Measurements from ENCODE around the gene LEMD3.
"Not testable (repeated sequence)": the region's sequence is repeated elsewhere in the genome, so short reads cannot be mapped to it uniquely, and the experiment has no call there.

LEMD3 gene

DNA sequence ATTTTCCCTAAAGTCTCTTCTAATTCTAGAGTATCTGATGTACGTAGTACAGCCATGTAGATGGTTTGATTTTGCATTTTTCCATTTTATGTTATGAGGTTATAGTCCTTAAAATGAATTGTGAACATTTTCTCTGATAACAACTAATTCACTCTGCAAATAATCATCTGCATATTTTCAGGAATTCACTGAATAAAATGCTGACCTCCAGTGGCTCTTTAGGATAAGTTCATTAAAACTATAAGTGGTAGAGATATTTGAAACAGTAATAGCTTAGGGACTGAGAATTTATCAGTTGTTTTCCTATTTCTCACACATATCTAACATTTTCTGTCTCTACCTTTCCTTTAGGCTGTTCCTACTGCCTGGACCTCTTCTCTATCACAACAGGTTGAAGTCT is 113.5 kb downstream of the LEMD3 start:
- no peak for DNase-seq (ENCODE audit: low read depth)
- TF ChIP-seq, protein P1, sequence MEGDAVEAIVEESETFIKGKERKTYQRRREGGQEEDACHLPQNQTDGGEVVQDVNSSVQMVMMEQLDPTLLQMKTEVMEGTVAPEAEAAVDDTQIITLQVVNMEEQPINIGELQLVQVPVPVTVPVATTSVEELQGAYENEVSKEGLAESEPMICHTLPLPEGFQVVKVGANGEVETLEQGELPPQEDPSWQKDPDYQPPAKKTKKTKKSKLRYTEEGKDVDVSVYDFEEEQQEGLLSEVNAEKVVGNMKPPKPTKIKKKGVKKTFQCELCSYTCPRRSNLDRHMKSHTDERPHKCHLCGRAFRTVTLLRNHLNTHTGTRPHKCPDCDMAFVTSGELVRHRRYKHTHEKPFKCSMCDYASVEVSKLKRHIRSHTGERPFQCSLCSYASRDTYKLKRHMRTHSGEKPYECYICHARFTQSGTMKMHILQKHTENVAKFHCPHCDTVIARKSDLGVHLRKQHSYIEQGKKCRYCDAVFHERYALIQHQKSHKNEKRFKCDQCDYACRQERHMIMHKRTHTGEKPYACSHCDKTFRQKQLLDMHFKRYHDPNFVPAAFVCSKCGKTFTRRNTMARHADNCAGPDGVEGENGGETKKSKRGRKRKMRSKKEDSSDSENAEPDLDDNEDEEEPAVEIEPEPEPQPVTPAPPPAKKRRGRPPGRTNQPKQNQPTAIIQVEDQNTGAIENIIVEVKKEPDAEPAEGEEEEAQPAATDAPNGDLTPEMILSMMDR (IDR thresholded peaks at IDR 0.05; ENCODE audit: insufficient read depth, low read depth, low read length, missing control alignments) = no peak
- no peak overlapping the region for H3K4me3 ChIP-seq (ENCODE audit: low read length)

DNA sequence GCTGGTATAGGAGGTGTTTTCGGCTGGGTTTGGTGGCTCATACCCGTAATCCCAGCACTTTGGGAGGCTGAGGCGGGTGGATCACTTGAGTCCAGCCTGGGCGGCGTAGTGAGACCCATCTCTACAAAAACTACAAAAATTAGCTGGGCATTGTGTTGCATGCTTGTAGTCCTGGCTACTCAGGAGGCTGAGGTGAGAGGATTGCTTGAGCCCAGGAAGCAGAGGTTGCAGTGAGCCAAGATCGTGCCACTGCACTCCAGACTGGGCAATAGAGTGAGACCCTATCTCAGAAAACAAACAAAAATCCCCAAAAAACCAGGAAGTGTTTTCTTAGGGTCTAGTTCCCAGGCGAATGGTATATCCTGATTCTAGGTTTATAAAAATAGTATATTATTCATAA is 116.1 kb downstream of the LEMD3 start:
- DNase-seq (ENCODE audit: low read depth); H3K4me3 ChIP-seq (ENCODE audit: low read length): not testable (repeated sequence)

DNA sequence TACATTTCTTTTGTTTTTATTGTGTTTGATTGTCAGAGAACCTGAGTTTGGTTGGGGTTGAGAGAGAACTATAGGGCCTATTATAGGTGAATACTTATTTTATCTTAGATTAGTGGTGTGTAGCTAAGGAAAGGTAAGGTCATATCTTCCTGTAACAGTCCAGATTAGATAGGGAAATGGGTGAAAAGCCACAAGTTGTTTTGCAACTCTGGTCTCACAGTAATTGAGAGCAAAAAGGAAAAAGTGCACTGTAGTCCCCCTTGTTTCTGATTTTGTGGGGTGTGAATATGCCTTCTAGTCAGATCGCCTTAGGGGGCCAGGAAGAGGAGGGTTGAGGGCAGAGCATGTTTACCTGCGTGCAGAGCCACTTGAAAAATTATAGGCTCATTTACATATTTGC is 118.0 kb downstream of the LEMD3 start:
- TF ChIP-seq, protein P1 (IDR thresholded peaks at IDR 0.05; ENCODE audit: insufficient read depth, low read depth, low read length, missing control alignments) = no peak
- H3K4me3 ChIP-seq (ENCODE audit: low read length) = no peak overlapping the region
- no peak for DNase-seq (ENCODE audit: low read depth)

DNA sequence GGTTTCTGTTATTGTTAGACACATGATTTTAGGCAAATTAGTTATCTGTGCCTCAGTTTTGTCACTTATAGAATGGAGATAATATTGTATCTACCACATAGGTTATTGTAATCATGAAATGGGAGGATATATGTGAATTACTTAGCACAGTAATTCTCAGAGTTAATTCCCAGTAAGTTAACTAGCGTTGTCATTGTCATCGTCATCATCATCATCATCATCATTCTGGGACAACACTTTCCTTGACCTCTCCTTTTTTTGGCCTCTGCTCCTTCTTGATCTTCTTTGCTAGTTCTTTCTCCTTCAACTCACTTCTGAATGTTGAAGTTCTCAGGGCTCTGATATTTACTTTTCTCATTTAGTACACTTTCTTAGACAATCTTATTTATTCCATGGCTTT is 122.9 kb downstream of the LEMD3 start:
- TF ChIP-seq, protein P1 (IDR thresholded peaks at IDR 0.05; ENCODE audit: insufficient read depth, low read depth, low read length, missing control alignments) = no peak
- DNase-seq (ENCODE audit: low read depth) = no peak

DNA sequence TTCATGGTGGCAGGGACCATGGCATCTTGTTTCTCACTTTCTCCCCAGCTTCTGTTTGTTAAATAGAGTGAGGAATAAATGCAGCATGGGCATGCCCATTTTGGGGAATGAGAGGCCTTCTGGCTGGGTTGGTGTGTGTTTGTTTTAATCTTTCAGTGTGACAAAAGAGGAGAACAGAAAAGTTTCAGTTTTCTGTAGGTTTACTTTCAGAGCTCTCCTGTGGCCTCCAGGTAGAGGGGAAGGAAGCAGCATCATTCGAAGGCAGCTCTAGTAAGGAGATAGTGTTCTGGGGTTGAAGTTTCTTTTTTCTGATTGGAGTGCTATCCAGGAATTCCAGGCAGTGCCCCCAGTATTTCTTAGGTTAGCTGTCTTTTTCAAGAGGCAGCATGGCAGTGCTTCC is 124.4 kb downstream of the LEMD3 start:
- TF ChIP-seq, protein P1 (IDR thresholded peaks at IDR 0.05; ENCODE audit: insufficient read depth, low read depth, low read length, missing control alignments) = no peak
- DNase-seq (ENCODE audit: low read depth) = no peak
- H3K4me3 ChIP-seq (ENCODE audit: low read length) = no peak overlapping the region

More for the DNA sequence above, 122.9 kb downstream of the LEMD3 start:
- H3K4me3 ChIP-seq (ENCODE audit: low read length) = no peak overlapping the region

DNA sequence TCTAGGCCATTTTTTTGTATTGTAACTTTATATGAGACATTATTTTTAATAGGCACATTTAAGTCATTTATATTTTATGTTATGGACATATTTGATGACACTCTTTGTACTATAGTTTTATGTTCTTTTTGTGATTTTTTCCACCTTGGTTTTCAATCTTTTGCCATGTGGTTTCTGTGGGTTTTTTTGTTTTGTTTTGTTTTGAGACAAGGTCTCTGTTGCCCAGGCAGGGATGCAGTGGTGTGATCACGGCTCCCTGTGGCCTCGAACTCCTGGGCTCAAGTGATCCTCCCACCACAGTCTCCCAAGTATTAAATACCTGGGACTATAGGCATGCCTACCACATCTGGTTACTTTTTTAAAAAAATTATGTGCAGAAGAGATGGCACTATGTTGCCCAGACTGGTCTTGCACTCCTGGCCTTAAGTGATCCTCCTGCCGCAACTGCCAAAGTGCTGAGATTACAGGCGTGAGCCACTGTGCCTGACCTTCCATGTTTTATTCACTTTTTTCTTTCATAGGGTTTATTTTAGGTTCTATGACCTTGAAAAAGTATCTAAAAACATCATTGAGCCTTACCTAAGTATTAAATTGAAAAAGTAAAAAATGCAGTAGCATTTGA is 125.4 kb downstream of the LEMD3 start:
- TF ChIP-seq, protein P1 (IDR thresholded peaks at IDR 0.05; ENCODE audit: insufficient read depth, low read depth, low read length, missing control alignments) = no peak
- DNase-seq (ENCODE audit: low read depth) = no peak

DNA sequence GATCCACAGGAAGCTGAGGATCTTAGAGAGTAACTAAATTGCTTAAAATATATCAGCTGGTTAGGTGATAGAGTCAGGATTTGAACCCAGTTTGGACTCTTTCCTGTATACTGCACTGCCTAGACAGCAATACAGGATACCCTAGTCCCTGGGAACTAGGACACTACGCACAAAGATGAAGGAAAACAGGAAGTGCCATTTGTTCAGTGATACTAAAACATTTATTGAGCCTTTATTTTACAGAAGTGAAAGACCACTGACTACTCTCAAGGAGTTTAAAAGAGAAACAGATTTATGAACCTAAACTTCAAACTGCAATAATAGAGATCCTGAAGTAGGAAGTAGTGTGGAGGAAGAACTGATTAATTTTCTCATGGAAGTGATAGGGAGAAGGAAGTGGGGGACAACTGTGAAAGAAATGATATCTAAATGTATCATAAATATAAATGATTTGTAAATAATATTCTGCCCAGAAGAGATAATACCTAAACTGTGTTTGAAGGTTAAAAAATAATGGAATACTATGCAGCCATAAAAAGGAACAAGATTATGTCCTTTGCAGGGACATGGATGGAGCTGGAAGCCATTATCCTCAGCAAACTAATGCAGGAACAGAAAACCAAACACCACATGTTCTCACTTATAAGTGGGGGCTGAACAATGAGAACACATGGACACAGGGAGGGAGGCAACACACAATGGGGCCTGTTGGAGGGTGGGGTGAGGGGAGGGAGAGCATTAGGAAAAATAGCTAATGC is 127.3 kb downstream of the LEMD3 start:
- H3K4me3 ChIP-seq (ENCODE audit: low read length) = no peak overlapping the region
- DNase-seq (ENCODE audit: low read depth) = no peak
- TF ChIP-seq, protein P1 (IDR thresholded peaks at IDR 0.05; ENCODE audit: insufficient read depth, low read depth, low read length, missing control alignments) = no peak

More for the DNA sequence above, 125.4 kb downstream of the LEMD3 start:
- no peak overlapping the region for H3K4me3 ChIP-seq (ENCODE audit: low read length)

All from epithelial cell of esophagus (primary cell).